HG02852 (cell line): ENCODE measurements around the gene GPLD1.

Experiments
- ATAC-seq: cut with Tn5 transposase; IDR thresholded peaks from one replicate; pipeline ENCODE4 v1.9.1; 2021; ENCODE audit warnings: mild to moderate bottlenecking, moderate library complexity; ENCODE audit not compliant: unreplicated experiment

Gene GPLD1

GRCh38 chr6:24458941-24459340, 30.4 kb downstream of the GPLD1 start:
- no peak for ATAC-seq

DNA sequence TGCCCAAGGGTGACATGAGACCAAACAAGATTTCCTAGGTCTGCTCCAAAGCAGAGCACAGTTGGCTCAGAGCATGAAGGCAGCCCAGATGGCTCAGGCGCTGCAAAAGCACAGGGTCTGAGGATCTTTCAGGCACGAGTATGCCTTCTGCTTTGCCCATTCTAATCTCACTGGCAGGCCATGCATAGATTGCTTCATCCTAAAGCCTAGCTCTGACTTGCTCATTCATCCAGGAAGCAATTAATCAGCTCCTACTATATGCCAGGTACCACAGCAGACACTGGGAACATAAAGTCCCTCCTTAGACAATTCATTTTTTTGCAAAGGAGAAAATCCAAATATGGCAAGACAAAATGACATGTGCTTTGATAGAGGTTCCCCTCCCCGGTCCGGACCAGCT, 31.2 kb downstream of the GPLD1 start:
- no peak for ATAC-seq

GRCh38 chr6:24455061-24455460, 34.3 kb downstream of the GPLD1 start:
- ATAC-seq: no peak

DNA sequence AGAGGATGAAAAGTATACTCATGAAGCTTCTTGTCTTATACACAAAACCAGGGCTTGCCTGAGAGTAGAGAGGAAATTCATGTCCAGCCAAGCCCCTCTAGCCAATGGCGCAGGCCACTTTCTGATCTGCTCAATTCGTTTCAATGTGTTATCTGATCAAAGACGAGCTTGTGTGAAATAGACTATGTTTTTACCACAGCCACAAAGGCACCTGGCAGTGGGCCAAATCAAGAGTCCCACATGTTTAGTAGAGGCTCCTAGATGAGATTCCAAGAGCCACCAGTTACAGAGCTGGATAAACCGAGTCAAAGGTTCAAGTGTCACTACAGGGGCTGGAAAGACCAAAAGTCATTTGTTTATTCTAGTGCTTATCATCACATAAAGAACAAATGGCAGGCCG, 34.9 kb downstream of the GPLD1 start:
- no peak for ATAC-seq

DNA sequence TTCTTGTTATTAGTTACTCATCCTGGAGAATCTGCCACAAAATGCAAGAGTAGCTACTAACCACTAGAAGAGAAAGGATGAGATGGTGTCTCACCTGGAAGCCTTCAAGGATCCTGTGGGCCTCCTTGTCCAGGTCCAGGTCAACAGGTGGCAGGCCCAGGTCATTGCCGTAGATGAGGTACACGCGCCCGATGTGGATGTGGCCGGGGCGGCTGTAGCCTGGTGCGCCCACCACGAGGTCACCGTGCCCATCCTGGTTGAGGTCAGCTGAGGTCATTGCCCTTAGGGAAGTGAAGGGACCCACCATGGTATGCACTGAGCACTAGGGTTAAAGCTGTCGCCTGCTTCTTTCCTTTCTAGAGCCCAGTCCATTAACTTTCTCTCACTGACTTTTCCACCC, 35.5 kb downstream of the GPLD1 start:
- no peak for ATAC-seq

DNA sequence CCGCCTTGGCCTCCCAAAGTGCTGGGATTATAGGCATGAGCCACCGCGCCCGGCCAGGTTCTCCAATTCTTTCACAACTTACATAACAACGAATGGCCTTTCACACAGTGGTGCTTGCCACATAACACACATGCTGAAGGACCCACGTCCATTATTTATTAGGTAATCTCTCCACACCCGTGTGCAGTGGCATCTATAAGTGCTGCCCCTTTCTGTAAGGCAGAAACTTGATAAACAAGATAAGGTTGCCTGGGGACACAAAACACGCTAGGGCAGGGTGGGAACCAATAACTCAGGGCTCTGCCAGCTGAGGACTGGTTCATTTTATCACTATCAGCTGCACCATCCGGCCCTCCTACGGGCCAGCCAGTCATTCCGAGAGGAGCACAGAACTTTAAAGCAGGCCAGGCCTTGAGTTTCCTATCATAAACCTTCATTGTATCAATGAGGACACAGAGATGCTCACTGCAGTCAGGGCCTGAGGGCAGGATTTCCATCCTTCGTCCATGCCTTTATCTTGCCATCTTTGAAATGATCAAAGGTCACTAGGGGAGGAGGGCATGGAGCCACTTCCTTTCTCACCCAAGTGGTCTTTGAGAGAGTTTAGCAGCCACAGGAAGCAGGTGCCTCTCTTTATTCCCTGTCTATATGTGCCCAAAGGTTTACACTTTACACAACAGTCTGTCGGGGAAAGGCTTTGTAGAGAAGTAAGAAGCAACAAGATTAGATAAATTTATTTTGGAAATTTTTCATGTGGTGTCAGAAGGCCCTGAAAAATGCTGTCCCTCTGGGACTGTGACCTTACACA, 37.6 kb downstream of the GPLD1 start:
- ATAC-seq: no peak

GRCh38 chr6:24448828-24449525, 40.4 kb downstream of the GPLD1 start:
- ATAC-seq: no peak

GRCh38 chr6:24448396-24448795, 41.0 kb downstream of the GPLD1 start:
- ATAC-seq: no peak

GRCh38 chr6:24446670-24447069, 42.7 kb downstream of the GPLD1 start:
- no peak for ATAC-seq

GRCh38 chr6:24445704-24446103, 43.7 kb downstream of the GPLD1 start:
- no peak for ATAC-seq

- ATAC-seq: no peak
Measured at GRCh38 chr6:24444588-24444987, 44.8 kb downstream of the GPLD1 start.

DNA sequence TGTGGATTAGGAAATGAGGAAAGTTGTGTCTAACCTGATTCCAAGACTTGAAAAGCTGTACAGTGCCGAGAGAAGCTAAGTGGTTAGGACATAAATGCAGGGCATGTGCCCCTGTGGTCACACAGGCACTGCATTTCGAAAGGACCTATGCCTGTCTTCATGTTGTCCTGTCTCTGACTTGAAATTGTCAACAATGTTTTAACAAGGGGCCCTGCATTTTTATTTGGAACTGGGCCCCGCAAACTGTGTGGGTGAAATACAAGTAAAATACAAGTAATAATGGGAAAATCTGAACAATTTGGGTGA, 47.8 kb downstream of the GPLD1 start:
- ATAC-seq: no peak

GRCh38 chr6:24440897-24441598, 48.3 kb downstream of the GPLD1 start:
- ATAC-seq: no peak

DNA sequence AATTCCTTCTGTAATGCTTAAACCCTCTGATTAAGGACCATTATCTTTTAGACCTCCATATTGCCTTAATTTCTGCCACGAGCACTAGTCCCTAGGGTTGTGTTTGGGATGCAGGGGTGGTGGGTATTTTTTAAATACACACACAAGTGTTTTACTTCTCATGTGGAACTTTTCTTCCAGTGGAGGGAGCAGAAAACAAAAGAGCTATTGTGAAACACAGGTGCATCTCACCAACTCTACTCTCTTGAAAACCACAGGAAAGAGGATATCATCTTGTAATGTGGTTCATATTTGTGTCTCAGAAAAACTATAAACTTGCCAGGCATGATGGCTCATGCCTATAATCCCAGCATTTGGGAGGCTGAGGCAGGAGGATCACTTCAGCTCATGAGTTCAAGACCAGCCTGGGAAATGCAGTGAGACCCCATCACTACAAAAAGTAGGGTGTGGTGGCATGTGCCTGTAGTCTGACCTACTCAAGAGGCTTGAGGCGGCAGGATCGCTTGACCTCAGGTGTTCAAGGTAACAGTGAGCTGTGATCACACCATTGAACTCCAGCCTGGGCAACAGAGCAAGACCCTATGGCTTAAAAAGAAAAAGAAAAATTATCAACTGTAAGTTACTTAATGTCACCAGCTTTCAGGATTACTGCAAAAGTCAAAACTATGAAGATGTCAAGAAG, 49.4 kb downstream of the GPLD1 start:
- no peak for ATAC-seq

DNA sequence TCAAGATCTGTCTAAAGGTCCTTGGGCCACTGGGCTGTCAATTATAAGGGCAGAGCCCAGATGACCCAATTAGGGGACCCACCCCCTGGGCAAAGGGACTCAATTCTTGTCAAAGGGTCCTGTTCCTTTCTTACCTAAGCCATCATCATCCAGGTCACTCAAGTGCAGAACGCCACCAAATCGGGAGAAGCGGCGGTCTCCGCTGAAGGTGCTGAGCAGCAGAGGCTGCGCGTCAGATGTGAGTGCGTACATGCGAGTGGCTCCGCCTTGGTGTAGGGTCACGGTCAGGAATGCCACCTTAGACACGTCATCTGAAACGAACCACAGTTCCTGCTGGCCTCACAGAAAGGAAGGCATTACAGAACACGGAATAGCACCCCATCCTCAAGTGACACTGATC, 52.4 kb downstream of the GPLD1 start:
- no peak for ATAC-seq

- ATAC-seq: no peak
Measured at GRCh38 chr6:24432611-24433010, 56.8 kb downstream of the GPLD1 start.

- peak; percentile 56 for ATAC-seq
Measured at GRCh38 chr6:24431045-24431451, 58.3 kb downstream of the GPLD1 start.

- ATAC-seq: no peak
Measured at GRCh38 chr6:24430086-24430485, 59.3 kb downstream of the GPLD1 start.

DNA sequence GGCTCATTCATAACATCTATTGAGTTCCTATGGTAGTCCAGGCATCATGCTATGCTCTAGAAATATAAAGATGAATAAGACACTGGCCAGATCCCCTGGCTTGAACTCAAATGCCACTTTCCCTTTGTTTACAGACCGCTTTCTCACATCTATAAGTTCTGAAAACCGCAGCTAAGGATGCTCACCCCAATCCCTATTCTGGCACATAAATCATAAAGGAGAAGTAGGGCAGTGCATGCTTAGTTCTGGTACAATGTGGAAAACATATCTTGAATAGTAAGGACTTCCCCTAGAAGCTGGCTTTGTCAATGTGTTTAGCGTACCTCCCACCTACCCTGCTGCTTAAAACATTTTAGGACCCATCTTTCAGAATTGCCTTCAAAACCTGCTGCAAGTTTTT, 60.2 kb downstream of the GPLD1 start:
- no peak for ATAC-seq

GRCh38 chr6:24428615-24429014, 60.8 kb downstream of the GPLD1 start:
- no peak for ATAC-seq

DNA sequence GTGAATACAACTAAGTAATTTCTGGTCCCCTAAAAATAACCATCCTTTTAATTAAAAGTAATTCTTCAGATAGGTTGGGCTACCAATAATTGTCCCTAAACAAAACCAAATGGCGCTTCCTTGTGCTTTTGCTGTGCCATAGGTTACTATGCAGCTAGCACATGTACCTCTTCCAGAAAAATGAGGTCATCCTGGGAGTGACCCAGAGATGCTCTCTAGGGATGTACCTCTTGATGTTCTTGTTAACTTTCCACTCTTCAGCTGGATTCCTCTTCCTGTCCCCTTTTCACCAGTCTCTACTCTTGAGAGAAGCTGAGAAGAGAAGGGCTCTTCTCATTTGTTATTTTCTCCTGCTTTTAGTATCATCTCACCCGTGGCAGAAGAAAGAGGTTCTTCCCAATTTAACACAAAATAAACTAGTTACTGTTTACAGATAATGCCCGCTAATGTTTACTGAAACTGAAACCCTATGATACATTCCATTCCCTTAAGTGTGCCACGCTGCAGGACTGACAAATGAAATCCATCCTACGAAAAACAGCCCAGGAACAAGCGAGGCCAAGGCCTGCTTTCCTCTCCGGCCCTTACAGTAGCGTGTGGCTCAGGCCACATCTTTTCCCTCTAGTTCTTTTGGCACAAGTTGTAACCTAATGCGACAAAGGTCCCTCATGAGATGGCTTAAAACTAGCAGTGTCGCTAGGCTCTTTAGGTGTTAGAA, 62.5 kb downstream of the GPLD1 start:
- ATAC-seq: no peak
